ENCODE results near the gene KRT79. TPM values are rescaled to one million over a fixed set of nuclear protein-coding genes. Genes with fewer than 3 reads are reported as not detected.

KRT79 gene
- total and polyA plus RNA-seq, 2 of the 8 experiments (the other 6 are each of a cell fraction or from before 2014, with no cell fraction given) = not detected

- Histone ChIP-seq H3K27me3 (replicated peaks in 1 of 4; ENCODE audit: control insufficient read depth in 3 of 4, extremely low read depth in 1 of 4, insufficient read depth in 3 of 4, low read length in 3 of 4) (no peaks in the 10 kb centered on the region), H2BK12ac (ENCODE audit: low read depth, low read length) (no peak overlapping the region), H3K36me3 (ENCODE audit: control insufficient read depth in 2 of 4, insufficient read depth in 4 of 4, low read length in 3 of 4) (no peaks in the 10 kb centered on the region), H3K79me2 (ENCODE audit: control insufficient read depth in 1 of 2, insufficient read depth in 2 of 2, low read length in 2 of 2) (no peaks in the 10 kb centered on the region), H3K4me1 (replicated peaks in 1 of 4; ENCODE audit: control insufficient read depth in 3 of 4, insufficient read depth in 4 of 4, low read length in 3 of 4) (peaks cover 3 to 6% (median 4%) of the 10 kb centered on the region in 4 experiments), H3K14ac (ENCODE audit: insufficient read length) (no peak overlapping the region), H3K23ac (ENCODE audit: insufficient read length) (no peak overlapping the region), H4K8ac (ENCODE audit: extremely low read depth, insufficient read depth, low read length) (no peak overlapping the region), H3K9ac (replicated peaks in 1 of 4; ENCODE audit: extremely low read depth in 1 of 4, low read depth in 3 of 4, low read length in 3 of 4) (no peak overlapping the region), H4K20me1 (replicated peaks in 1 of 2; ENCODE audit: control insufficient read depth in 1 of 2, insufficient read depth in 2 of 2, low read length in 2 of 2) (no peaks in the 10 kb centered on the region), H2AFZ (ENCODE audit: low read length) (no peak overlapping the region), H3K23me2 (ENCODE audit: low read depth, low read length) (no peaks in the 10 kb centered on the region), H3K4me2 (ENCODE audit: insufficient read depth in 1 of 2, low read depth in 2 of 2, low read length in 2 of 2) (no peak overlapping the region), H2BK20ac (ENCODE audit: low read length) (no peak overlapping the region), H3K56ac (replicated peaks; ENCODE audit: insufficient read length, low read depth, low read length) (no peak overlapping the region), H2BK15ac (ENCODE audit: low read length) (no peak overlapping the region), H3K9me3 (ENCODE audit: insufficient read depth in 2 of 2, low read depth in 1 of 2, low read length in 1 of 2) (no peaks in the 10 kb centered on the region), H4K91ac (replicated peaks; ENCODE audit: insufficient read length, low read length) (no peak overlapping the region), H3K18ac (ENCODE audit: extremely low read depth, low read length) (no peak overlapping the region), H3K4me3 (ENCODE audit: extremely low read depth in 1 of 4, insufficient read depth in 2 of 4, low read depth in 3 of 4, low read length in 4 of 4) (no peak overlapping the region), H3K4ac (replicated peaks; ENCODE audit: insufficient read length, low read depth, low read length) (no peak overlapping the region), H3K79me1 (ENCODE audit: low read depth, low read length) (no peaks in the 10 kb centered on the region), H4K5ac (ENCODE audit: insufficient read length, low read depth, low read length) (no peak overlapping the region), H2AK5ac (ENCODE audit: low read depth, low read length) (no peak overlapping the region), H2BK120ac (replicated peaks; ENCODE audit: low read depth, low read length) (no peak overlapping the region), H2BK5ac (ENCODE audit: low read depth, low read length) (no peak overlapping the region), H3K27ac (ENCODE audit: low read depth, low read length) (no peak overlapping the region)
- ChIA-PET POLR2A (ENCODE audit: partially characterized antibody) (no interaction called here), CTCF (ENCODE audit: partially characterized antibody) (interaction anchor here (0.7 to 2.3 kb wide), 3 partner anchors 8 to 76 kb away, joined by 3 to 6 read pairs (median 3); no protein-coding TSS in a partner anchor)
- TF ChIP-seq SIN3A (conservative IDR thresholded peaks at IDR 0.05 in 1 of 2, IDR thresholded peaks at IDR 0.05 in 1 of 2; ENCODE audit: low read depth in 1 of 2, low read length in 2 of 2) (no peak), NRF1 (IDR thresholded peaks at IDR 0.05; ENCODE audit: low read depth, low read length) (no peak)
- FAIRE-seq (no peak), DNase-seq (ENCODE audit: low read depth in 1 of 2, low spot score in 2 of 2) (no peak)
- WGBS, 2 experiments (ENCODE audit: extremely low coverage in 1 of 2, insufficient coverage in 1 of 2, insufficient read length in 1 of 2, insufficient replicate concordance in 2 of 2, low coverage in 1 of 2, low lambda C conversion rate in 2 of 2, missing lambda C conversion rate in 1 of 2) = 87% methylated on average over 7 of the region's 7 CpGs; no CpG with 5 or more reads in 1 of the 2 experiments
Observed at GRCh38 chr12:52809166-52809565, 24.9 kb downstream of the KRT79 start.

Measured in H1 (cell line).